Effector CD8-positive, alpha-beta T cell (primary cell): ENCODE data around the gene PCDHA10.

Source experiments
- DNase-seq: peaks from one replicate; lab custom pipeline; 2025; lab: John Stamatoyannopoulos, UW

PCDHA10 gene

DNA sequence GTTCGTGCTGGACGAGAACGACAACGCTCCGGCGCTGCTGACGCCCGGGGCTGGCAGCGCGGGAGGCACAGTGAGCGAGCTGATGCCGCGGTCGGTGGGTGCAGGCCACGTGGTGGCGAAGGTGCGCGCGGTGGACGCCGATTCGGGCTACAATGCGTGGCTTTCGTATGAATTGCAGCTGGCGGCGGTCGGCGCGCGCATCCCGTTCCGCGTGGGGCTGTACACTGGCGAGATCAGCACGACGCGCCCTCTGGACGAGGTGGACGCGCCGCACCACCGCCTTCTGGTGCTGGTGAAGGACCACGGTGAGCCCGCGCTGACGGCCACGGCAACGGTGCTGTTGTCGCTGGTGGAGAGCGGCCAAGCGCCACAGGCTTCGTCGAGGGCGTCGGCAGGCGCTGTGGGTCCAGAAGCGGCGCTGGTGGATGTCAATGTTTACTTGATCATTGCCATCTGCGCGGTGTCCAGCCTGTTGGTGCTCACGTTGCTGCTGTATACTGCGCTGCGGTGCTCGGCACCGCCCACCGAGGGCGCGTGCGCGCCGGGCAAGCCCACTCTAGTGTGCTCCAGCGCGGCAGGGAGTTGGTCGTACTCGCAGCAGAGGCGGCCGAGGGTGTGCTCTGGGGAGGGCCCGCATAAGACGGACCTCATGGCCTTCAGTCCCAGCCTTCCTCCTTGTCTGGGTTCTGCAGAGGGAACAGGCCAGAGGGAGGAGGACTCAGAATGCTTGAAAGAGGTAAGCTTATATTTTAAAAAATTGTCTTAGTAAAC, 28.4 kb downstream of the PCDHA10 start:
- DNase-seq: no peak

DNA sequence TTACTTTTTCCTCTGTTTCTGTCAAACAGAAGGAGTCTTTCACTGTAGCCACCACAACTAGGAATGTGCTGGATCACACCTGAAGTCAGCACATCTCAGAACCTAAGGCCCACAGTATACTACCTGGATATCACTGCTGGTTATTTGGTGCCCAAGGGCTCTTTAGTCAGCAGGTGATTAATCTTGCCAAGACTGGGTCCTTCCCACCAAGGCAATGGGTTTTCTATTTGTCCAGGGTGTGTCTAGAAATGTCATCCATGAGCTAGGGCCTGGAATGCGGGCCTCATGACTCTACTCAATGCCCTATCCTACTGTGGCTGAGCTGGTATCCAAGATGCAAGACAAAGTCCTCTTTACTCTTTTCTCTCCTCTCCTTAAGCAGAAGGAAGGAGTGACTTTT, 60.6 kb downstream of the PCDHA10 start:
- no peak for DNase-seq
